ENCODE data around the gene RNF40. TPM values are rescaled to one million over a fixed set of nuclear protein-coding genes. Genes with fewer than 3 reads are reported as not detected.

RNF40 gene
- 100 to 1,000 TPM in 5 of 6 experiments, 10 to 100 TPM in 1; 98.2 to 120 (median 104) TPM for total RNA-seq (2021; fragmentation: NEBNext Ultra II Directional; extraction: Animal tissue kit (Norgen Biotek cat#: 25700))
- long read RNA-seq, full-length matches to known transcripts, result 15 of 30 reads
- long read RNA-seq, partial matches to known transcripts, result 6 of 30 reads
- long read RNA-seq, other reads (novel, unspliced or antisense), result 9 of 30 reads

- H3K27ac Mint-ChIP-seq, result peak within 1 kb of the TSS; percentile 90
- H3K9me3 Mint-ChIP-seq, result no peaks in the 10 kb centered on the region
- peaks cover 29% of the 10 kb centered on the region for H3K36me3 Mint-ChIP-seq (ENCODE audit: low read depth)
- H3K4me1 Mint-ChIP-seq (ENCODE audit: low read depth), result peaks cover 27% of the 10 kb centered on the region
- H3K27me3 Mint-ChIP-seq (ENCODE audit: insufficient read depth), result peaks cover 10% of the 10 kb centered on the region
- peak within 1 kb of the TSS; percentile 95 for H3K4me3 Mint-ChIP-seq
- no peak for TF ChIP-seq CTCF (IDR thresholded peaks at IDR 0.05)
- DNase-seq, result peak; percentile 98
These were observed at the start of gene RNF40, which contains the start of gene CFAP119 for GRCh38 chr16:30761928-30762902. RNF40 (plus strand) TSS chr16:30762322; CDS start chr16:30762546, 224 bp downstream. CFAP119 (minus strand) TSS chr16:30762062; CDS start chr16:30761748, 314 bp downstream.

- H3K4me1 Mint-ChIP-seq (ENCODE audit: low read depth), result peaks cover 40% of the 10 kb centered on the region
- H3K36me3 Mint-ChIP-seq (ENCODE audit: low read depth), result peaks cover 66% of the 10 kb centered on the region
- peak overlapping the region; percentile 88 for H3K27ac Mint-ChIP-seq
- H3K27me3 Mint-ChIP-seq (ENCODE audit: insufficient read depth), result peaks cover 5% of the 10 kb centered on the region
- TF ChIP-seq CTCF (IDR thresholded peaks at IDR 0.05), result no peak
- H3K9me3 Mint-ChIP-seq, result no peaks in the 10 kb centered on the region
- peak overlapping the region; percentile 46 for H3K4me3 Mint-ChIP-seq
- DNase-seq, result peak; percentile 40
These were observed 46.2 kb upstream of the RNF40 start for GRCh38 chr16:30715750-30716445.

GRCh38 chr16:30720086-30720485 lies 42.0 kb upstream of the RNF40 start:
- DNase-seq, result no peak
- peaks cover 6% of the 10 kb centered on the region for H3K27me3 Mint-ChIP-seq (ENCODE audit: insufficient read depth)
- H3K9me3 Mint-ChIP-seq, result no peaks in the 10 kb centered on the region
- peaks cover 67% of the 10 kb centered on the region for H3K36me3 Mint-ChIP-seq (ENCODE audit: low read depth)
- no peak overlapping the region for H3K4me3 Mint-ChIP-seq
- H3K4me1 Mint-ChIP-seq (ENCODE audit: low read depth), result peaks cover 19% of the 10 kb centered on the region
- no peak for TF ChIP-seq CTCF (IDR thresholded peaks at IDR 0.05)
- no peak overlapping the region for H3K27ac Mint-ChIP-seq

- TF ChIP-seq CTCF (IDR thresholded peaks at IDR 0.05), result no peak
- Mint-ChIP-seq H3K4me1 (ENCODE audit: low read depth) (peaks cover 13% of the 10 kb centered on the region), H3K9me3 (no peaks in the 10 kb centered on the region), H3K27ac (peak overlapping the region; percentile 26; the same call in 1 of the 2 replicates), H3K27me3 (ENCODE audit: insufficient read depth) (peaks cover 6% of the 10 kb centered on the region), H3K36me3 (ENCODE audit: low read depth) (peaks cover 65% of the 10 kb centered on the region), H3K4me3 (no peak overlapping the region)
- DNase-seq, result no peak
These were observed 41.4 kb upstream of the RNF40 start for GRCh38 chr16:30720694-30721093.

GRCh38 chr16:30721167-30721566 lies 41.0 kb upstream of the RNF40 start:
- Mint-ChIP-seq H3K4me1 (ENCODE audit: low read depth) (peaks cover 9% of the 10 kb centered on the region), H3K27ac (no peak overlapping the region), H3K36me3 (ENCODE audit: low read depth) (peaks cover 65% of the 10 kb centered on the region), H3K27me3 (ENCODE audit: insufficient read depth) (peaks cover 3% of the 10 kb centered on the region), H3K4me3 (no peak overlapping the region), H3K9me3 (no peaks in the 10 kb centered on the region)
- TF ChIP-seq CTCF (IDR thresholded peaks at IDR 0.05), result no peak
- no peak for DNase-seq
